ENCODE measurements around the gene OPRM1. TPM values are rescaled to one million over a fixed set of nuclear protein-coding genes. Genes with fewer than 3 reads are reported as not detected.

The OPRM1 gene
- total RNA-seq, 1 experiment from 2014 or later = not detected

GRCh38 chr6:154289818-154290508, 250.9 kb downstream of the OPRM1 start:
- H3K36me3 Mint-ChIP-seq (ENCODE audit: insufficient read depth in 1 of 3, low read depth in 3 of 3) = no peaks in the 10 kb centered on the region
- H3K9ac ChIP-seq (ENCODE audit: extremely low read depth, insufficient read length, low read length) = no peak overlapping the region
- no peaks in the 10 kb centered on the region for H3K27me3 Mint-ChIP-seq (ENCODE audit: low read depth)
- no peaks in the 10 kb centered on the region for H4K20me1 ChIP-seq (ENCODE audit: control insufficient read depth, insufficient read depth, insufficient read length)
- no peak overlapping the region for H3K56ac ChIP-seq (ENCODE audit: insufficient read length, low read depth, low read length)
- H3K23me2 ChIP-seq (ENCODE audit: insufficient read length, low read depth, low read length, poor library complexity, severe bottlenecking) = no peaks in the 10 kb centered on the region
- no peaks in the 10 kb centered on the region for H3K79me2 ChIP-seq (ENCODE audit: insufficient read depth, low read length)
- H2BK12ac ChIP-seq (ENCODE audit: insufficient read length, low read depth, low read length) = no peak overlapping the region
- no peaks in the 10 kb centered on the region for H3K79me1 ChIP-seq (ENCODE audit: insufficient read depth, low read depth, low read length, poor library complexity, severe bottlenecking)
- H2BK5ac ChIP-seq (ENCODE audit: insufficient read length, low read length) = no peak overlapping the region
- H3K18ac ChIP-seq (ENCODE audit: insufficient read length, low read depth, low read length) = no peak overlapping the region
- no peak overlapping the region for H2BK120ac ChIP-seq (ENCODE audit: low read depth, low read length, poor library complexity, severe bottlenecking)
- no peaks in the 10 kb centered on the region for H3K9me3 ChIP-seq (ENCODE audit: control insufficient read depth, low read depth, low read length)
- H3K4me2 ChIP-seq (ENCODE audit: insufficient read depth, insufficient read length, low read length) = no peak overlapping the region
- H4K91ac ChIP-seq (ENCODE audit: insufficient read length, low read depth, low read length) = no peak overlapping the region
- H4K5ac ChIP-seq (ENCODE audit: insufficient read length, low read depth, low read length) = no peak overlapping the region
- H3K14ac ChIP-seq (ENCODE audit: insufficient read depth, low read length) = no peak overlapping the region
- H3K27ac ChIP-seq (ENCODE audit: insufficient read length, low read depth, low read length) = no peak overlapping the region
- H4K8ac ChIP-seq (replicated peaks; ENCODE audit: insufficient read length, low read depth, low read length) = no peak overlapping the region
- no CpG with 5 or more reads among the region's 6 CpGs for WGBS (ENCODE audit: extremely low coverage, insufficient read length, low lambda C conversion rate)
- no peak overlapping the region for H2AFZ ChIP-seq (ENCODE audit: low read length)
- no peak for DNase-seq
- no peak overlapping the region for H3T11ph ChIP-seq (ENCODE audit: low read length)
- H3K4ac ChIP-seq (ENCODE audit: low read depth, low read length) = no peak overlapping the region
- H3K4me1 Mint-ChIP-seq = no peaks in the 10 kb centered on the region
- H2BK20ac ChIP-seq (ENCODE audit: low read depth, low read length, poor library complexity, severe bottlenecking) = no peak overlapping the region
- no peak overlapping the region for H3K27ac Mint-ChIP-seq
- no peak overlapping the region for H2AK5ac ChIP-seq (ENCODE audit: insufficient read length, low read length)
- H2BK15ac ChIP-seq (ENCODE audit: low read depth, low read length) = no peak overlapping the region
- no peak for TF ChIP-seq CTCF (conservative IDR thresholded peaks at IDR 0.05)
- H3K4me3 Mint-ChIP-seq = no peak overlapping the region
- no peaks in the 10 kb centered on the region for H3K4me1 ChIP-seq (ENCODE audit: insufficient read depth, low read length)
- H3K27me3 ChIP-seq (ENCODE audit: insufficient read depth, low read length) = no peaks in the 10 kb centered on the region
- H3K9me3 Mint-ChIP-seq = peaks cover 0 to 2% of the 10 kb centered on the region in 2 experiments; a peak in 2 of 5 replicates
- no peak overlapping the region for H3K23ac ChIP-seq (ENCODE audit: insufficient read length, low read depth, low read length)

Data from H9 (cell line).